A549 (cell line): ENCODE measurements around the gene ZSCAN16. TPM values are rescaled to one million over a fixed set of nuclear protein-coding genes. Genes with fewer than 3 reads are reported as not detected.

Experiments used
- ATAC-seq, 2 experiments: fragments of 200-7000 bp in 1 of 2; fragments of >200 bp in 1 of 2; cut with Nextera tagmentation in 1 of 2; cut with Tn5 transposase in 1 of 2; 3 replicates each; pipeline versions ENCODE4 v1.8.0 to v1.9.1; 2018 to 2020; ENCODE audit warnings: mild to moderate bottlenecking in 1 of 2, moderate library complexity in 1 of 2
- CTCF ChIA-PET: fragments of 300-600 bp; sonication (Branson Sonifier 250); formaldehyde crosslinking; extraction: SDS; loops from one replicate; lab custom pipeline; 2021; ENCODE audit warnings: antibody characterized with exemption, inconsistent platforms; lab: Yijun Ruan, JAX
- POLR2A ChIA-PET: fragments of 350-600 bp; formaldehyde crosslinking; extraction: SDS; loops from one replicate; lab custom pipeline; 2021; ENCODE audit warnings: antibody characterized with exemption, inconsistent platforms; lab: Yijun Ruan, JAX
- DNase-seq, 2 experiments: peaks; one replicate each; pipeline versions ENCODE4 v3.0.0 to v3.0.0-alpha.2; 2011 to 2016; ENCODE audit warnings: low read depth in 1 of 2, low spot score in 1 of 2
- FAIRE-seq: peaks from 2 replicates; lab custom pipeline; 2011; peaks lifted over from hg19 to GRCh38; lab: Jason Lieb, UNC
- H3K27ac ChIP-seq, 2 experiments: fragments of >200 bp; sonication (Bioruptor Twin); formaldehyde crosslinking; 3 replicates each; pipeline ENCODE4 v1.5.1; 2016 to 2017
- H3K4me1 ChIP-seq: fragments of >200 bp; sonication (Bioruptor Twin); formaldehyde crosslinking; 3 replicates; pipeline ENCODE4 v1.6.1; 2016
- H3K4me2 ChIP-seq: fragments of >200 bp; sonication (Bioruptor Twin); formaldehyde crosslinking; 3 replicates; pipeline ENCODE4 v1.6.1; 2016
- H3K4me3 ChIP-seq: fragments of >200 bp; sonication (Bioruptor Twin); formaldehyde crosslinking; 3 replicates; pipeline ENCODE4 v1.5.1; 2016
- H3K9me3 ChIP-seq: fragments of >200 bp; sonication (Bioruptor Twin); formaldehyde crosslinking; 3 replicates; pipeline ENCODE4 v1.6.1; 2016
- BHLHE40 ChIP-seq: IDR thresholded peaks from 2 replicates; pipeline ENCODE4 v1.6.1; 2012; ENCODE audit warnings: low read depth, low read length, inconsistent platforms
- CEBPB ChIP-seq, 2 experiments: fragments of >200 bp in 1 of 2; sonication (Bioruptor Twin) in 1 of 2; formaldehyde crosslinking in 1 of 2; IDR thresholded peaks; 2 replicates each; pipeline ENCODE4 v1.6.1; 2012 to 2016
- CHD2 ChIP-seq: fragments of 150-350 bp; IDR thresholded peaks from 2 replicates; pipeline ENCODE4 v1.6.1; 2014; ENCODE audit warnings: low read length; ENCODE audit not compliant: partially characterized antibody
- E2F6 ChIP-seq: IDR thresholded peaks from 2 replicates; pipeline ENCODE4 v1.6.1; 2012; ENCODE audit warnings: low read depth, borderline replicate concordance
- FOXS1 ChIP-seq: fragments of 250-450 bp; sonication (Bioruptor Pico); IDR thresholded peaks from 2 replicates; pipeline ENCODE4 v1.5.0; 2020; ENCODE audit warnings: mild to moderate bottlenecking, moderate library complexity
- HES2 ChIP-seq: fragments of >200 bp; sonication (Bioruptor Twin); formaldehyde crosslinking; IDR thresholded peaks from 2 replicates; pipeline ENCODE4 v1.6.1; 2016
- HOXB13 ChIP-seq: fragments of 250-450 bp; sonication (Bioruptor Pico); IDR thresholded peaks from 2 replicates; pipeline ENCODE4 v1.5.0; 2020; ENCODE audit warnings: low read depth, mild to moderate bottlenecking, moderate library complexity
- HOXB5 ChIP-seq: fragments of 250-450 bp; sonication (Bioruptor Pico); IDR thresholded peaks from 2 replicates; pipeline ENCODE4 v1.5.0; 2020; ENCODE audit warnings: mild to moderate bottlenecking, moderate library complexity
- MAFK ChIP-seq: fragments of 450-650 bp; IDR thresholded peaks from 2 replicates; pipeline ENCODE4 v1.6.1; 2014; ENCODE audit not compliant: partially characterized antibody
- NPAS2 ChIP-seq: fragments of 250-450 bp; sonication (Bioruptor Pico); IDR thresholded peaks from 2 replicates; pipeline ENCODE4 v1.8.0; 2022; ENCODE audit warnings: mild to moderate bottlenecking, moderate library complexity, borderline replicate concordance
- PBX3 ChIP-seq: IDR thresholded peaks from 2 replicates; pipeline ENCODE4 v1.6.1; 2012
- PHF8 ChIP-seq: fragments of 200-600 bp; sonication (generic); IDR thresholded peaks from 2 replicates; pipeline ENCODE4 v1.6.1; 2016; ENCODE audit warnings: low read depth, mild to moderate bottlenecking, antibody characterized with exemption, moderate library complexity, borderline replicate concordance
- POLR2A ChIP-seq: IDR thresholded peaks from 2 replicates; pipeline ENCODE4 v1.6.1; 2012; ENCODE audit warnings: mild to moderate bottlenecking, low read length
- POLR2AphosphoS2 ChIP-seq: conservative IDR thresholded peaks from 2 replicates; pipeline ENCODE4 v1.6.1; 2012; ENCODE audit warnings: low read length, improper control_type of control experiment, inconsistent platforms
- RAD21 ChIP-seq, 2 experiments: fragments of >200 bp in 1 of 2; sonication (Bioruptor Twin) in 1 of 2; formaldehyde crosslinking in 1 of 2; IDR thresholded peaks in 1 of 2; conservative IDR thresholded peaks in 1 of 2; 2 replicates in 1 of 2; 3 replicates in 1 of 2; pipeline ENCODE4 v1.6.1; 2012 to 2018; ENCODE audit warnings: inconsistent platforms in 1 of 2
- RCOR1 ChIP-seq: fragments of 150-350 bp; IDR thresholded peaks from 2 replicates; pipeline ENCODE4 v1.6.1; 2014; ENCODE audit warnings: antibody characterized with exemption, low read length, low read depth
- REST ChIP-seq: fragments of 200-600 bp; sonication (generic); IDR thresholded peaks from 2 replicates; pipeline ENCODE4 v1.6.1; 2016; ENCODE audit warnings: antibody characterized with exemption, mild to moderate bottlenecking, moderate library complexity
- RFX5 ChIP-seq: fragments of 450-650 bp; IDR thresholded peaks from 2 replicates; pipeline ENCODE4 v1.7.1; 2014; ENCODE audit warnings: antibody characterized with exemption, mild to moderate bottlenecking, moderate library complexity
- SMC3 ChIP-seq: fragments of >200 bp; sonication (Bioruptor Twin); formaldehyde crosslinking; IDR thresholded peaks from 3 replicates; pipeline ENCODE4 v1.6.1; 2018; ENCODE audit warnings: inconsistent platforms
- TFCP2L1 ChIP-seq: fragments of 250-450 bp; sonication (Bioruptor Pico); IDR thresholded peaks from 2 replicates; pipeline ENCODE4 v1.5.0; 2021; ENCODE audit warnings: mild to moderate bottlenecking
- TP53 ChIP-seq: fragments of 250-450 bp; sonication (Bioruptor Pico); IDR thresholded peaks from 2 replicates; pipeline ENCODE4 v1.5.0; 2021; ENCODE audit warnings: mild to moderate bottlenecking, moderate library complexity
- ZSCAN20 ChIP-seq: fragments of 250-450 bp; sonication (Bioruptor Pico); IDR thresholded peaks from 2 replicates; pipeline ENCODE4 v1.8.0; 2022; ENCODE audit warnings: mild to moderate bottlenecking, moderate library complexity
- WGBS: methylation state at CpG from one replicate; pipeline ENCODE4 v1.1.6; 2017; ENCODE audit errors: missing lambda C conversion rate; 5-methylcytosine and 5-hydroxymethylcytosine counted together
- polyA plus RNA-seq, 4 experiments: library from polyadenylated mRNA; depleted of rRNA in 3 of 4; stranded (reverse); fragments of >200 nt; fragmentation: RNase III in 1 of 4; extraction: RNeasy Plus Mini Kit Qiagen cat#74134 plus additional on column Dnase treatment in 1 of 4; gene quantifications; 2 replicates in 3 of 4; 3 replicates in 1 of 4; pipeline ENCODE4 v1.2.3, GENCODE V29; 2011 to 2017
- TF ChIP-seq, protein P1 (sequence below): fragments of 250-450 bp; sonication (Bioruptor Pico); IDR thresholded peaks from 2 replicates; pipeline ENCODE4 v1.5.0; 2020; ENCODE audit warnings: low read depth, mild to moderate bottlenecking, moderate library complexity
- TF ChIP-seq, protein P2 (sequence below): IDR thresholded peaks from 2 replicates; pipeline ENCODE4 v1.6.1; 2012
- TF ChIP-seq, protein P3 (sequence below): fragments of >200 bp; sonication (Bioruptor Twin); formaldehyde crosslinking; IDR thresholded peaks from 3 replicates; pipeline ENCODE4 v1.5.1; 2016

The ZSCAN16 gene
- polyA plus RNA-seq, 2 of the 4 experiments (the other 2 are of a cell fraction): 5.7 to 6.0 TPM

DNA sequence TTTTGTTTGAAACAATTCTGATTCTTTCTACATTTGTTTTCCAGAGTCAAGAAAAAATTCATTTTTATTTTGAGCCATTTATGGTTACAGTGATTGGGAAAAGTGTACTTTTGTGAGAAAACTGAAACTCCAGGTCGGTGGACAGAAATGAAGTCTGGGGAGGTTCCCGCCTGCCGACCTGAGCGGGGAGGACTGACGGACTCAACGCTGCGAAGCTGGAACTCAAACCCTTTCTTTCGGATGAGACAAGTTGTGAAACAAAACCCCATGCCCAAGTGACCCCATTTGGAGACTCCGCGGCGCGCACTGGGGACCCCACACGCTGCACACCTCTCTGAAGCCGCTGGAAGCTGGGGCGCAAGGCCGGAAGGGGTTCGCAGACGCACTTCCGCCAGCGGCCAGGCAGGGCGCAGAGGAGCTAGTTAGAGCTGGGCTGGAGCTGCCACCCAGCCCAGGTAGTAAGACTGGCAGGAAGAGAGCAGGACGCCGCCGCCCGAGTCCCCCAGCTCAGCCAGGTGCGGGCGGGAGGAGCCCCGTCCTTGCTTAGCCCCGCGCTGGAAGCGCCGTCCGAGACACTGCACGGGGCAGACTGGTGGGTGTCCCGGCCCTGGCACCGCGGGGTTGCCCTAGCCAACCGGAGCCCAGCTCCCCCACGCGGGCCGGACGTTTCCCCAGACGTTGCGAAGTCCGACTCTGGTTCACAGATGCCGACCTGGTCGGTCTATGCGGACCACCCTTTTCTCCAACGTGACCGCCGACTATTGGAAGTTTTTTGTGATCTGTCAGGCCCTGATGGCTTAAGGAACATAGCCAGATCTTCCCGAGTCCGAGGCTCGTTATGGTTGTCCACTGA is 19.8 kb upstream of the ZSCAN16 start (continued):
- TF ChIP-seq E2F6 (peak; percentile 69), PHF8 (peak; percentile 31; the same call in 1 of the 2 replicates), POLR2A (peak; percentile 81), HES2 (no peak), BHLHE40 (no peak), RFX5 (no peak), RAD21 (conservative IDR thresholded peaks at IDR 0.05 in 1 of 2, IDR thresholded peaks at IDR 0.05 in 1 of 2) (0 out of 5 replicates have a peak, but pooled peaks have one; percentile 10 to 18), POLR2AphosphoS2 (no peak), FOXS1 (CRISPR knock-in tag) (no peak), ZSCAN20 (no peak), HOXB13 (CRISPR knock-in tag) (no peak)
- TF ChIP-seq, protein P1, sequence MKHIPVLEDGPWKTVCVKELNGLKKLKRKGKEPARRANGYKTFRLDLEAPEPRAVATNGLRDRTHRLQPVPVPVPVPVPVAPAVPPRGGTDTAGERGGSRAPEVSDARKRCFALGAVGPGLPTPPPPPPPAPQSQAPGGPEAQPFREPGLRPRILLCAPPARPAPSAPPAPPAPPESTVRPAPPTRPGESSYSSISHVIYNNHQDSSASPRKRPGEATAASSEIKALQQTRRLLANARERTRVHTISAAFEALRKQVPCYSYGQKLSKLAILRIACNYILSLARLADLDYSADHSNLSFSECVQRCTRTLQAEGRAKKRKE (CRISPR knock-in tag): no peak

DNA sequence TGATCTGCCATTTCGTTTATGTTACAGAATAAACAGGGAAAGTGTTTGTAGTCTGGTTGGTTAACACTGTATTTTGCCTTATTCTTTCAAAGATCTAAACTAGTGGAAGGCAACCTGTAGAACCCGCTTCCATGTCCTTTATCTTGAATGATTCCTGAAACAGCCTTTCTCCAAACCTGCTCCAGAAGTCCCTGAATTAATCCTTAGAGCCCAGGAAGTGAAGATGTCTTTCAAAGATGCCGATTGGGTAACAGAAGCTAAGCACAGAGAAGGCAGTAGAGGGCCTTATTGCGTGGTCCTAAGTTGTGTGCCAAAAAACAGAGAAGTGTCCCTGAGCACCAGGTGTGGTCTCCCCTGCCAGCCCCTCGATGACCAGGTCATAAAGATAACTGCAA is 19.2 kb upstream of the ZSCAN16 start:
- no peak for FAIRE-seq

More for the DNA sequence above, 19.2 kb upstream of the ZSCAN16 start:
- peak in 1 of 2 experiments; percentile 10 for DNase-seq
- peak; percentile 46 to 62; a peak in 5 of 6 replicates for ATAC-seq
- Histone ChIP-seq H3K4me2 (peak overlapping the region; percentile 92), H3K4me3 (peak overlapping the region; percentile 64), H3K9me3 (no peaks in the 10 kb centered on the region), H3K27ac (peak overlapping the region; percentile 85 to 95), H3K4me1 (0 out of 3 replicates have a peak, but pooled peaks cover 3% of the 10 kb centered on the region)
- ChIA-PET POLR2A (interaction anchor here (0.6 to 2.0 kb wide), 10 partner anchors 19 to 484 kb away, joined by 3 to 12 read pairs (median 4); partner anchors contain the start of genes ZKSCAN8, ZSCAN16 and ZSCAN31), CTCF (interaction anchor here (0.6 to 1.4 kb wide), 5 partner anchors 8 to 43 kb away, joined by 3 to 5 read pairs (median 3); no protein-coding TSS in a partner anchor)
- TF ChIP-seq, protein P2, sequence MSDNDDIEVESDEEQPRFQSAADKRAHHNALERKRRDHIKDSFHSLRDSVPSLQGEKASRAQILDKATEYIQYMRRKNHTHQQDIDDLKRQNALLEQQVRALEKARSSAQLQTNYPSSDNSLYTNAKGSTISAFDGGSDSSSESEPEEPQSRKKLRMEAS: no peak
- no peak for TF ChIP-seq FOXS1 (CRISPR knock-in tag)
- no peak for TF ChIP-seq POLR2A
- no peak for TF ChIP-seq POLR2AphosphoS2
- TF ChIP-seq TFCP2L1 (CRISPR knock-in tag): no peak
- TF ChIP-seq HOXB5 (CRISPR knock-in tag): no peak
- TF ChIP-seq BHLHE40: no peak
- TF ChIP-seq HOXB13 (CRISPR knock-in tag): no peak
- no peak for TF ChIP-seq RFX5
- TF ChIP-seq NPAS2 (CRISPR knock-in tag): no peak
- TF ChIP-seq PBX3: no peak
- TF ChIP-seq CEBPB (IDR thresholded peaks at IDR 0.05): no peak
- TF ChIP-seq SMC3: no peak
- TF ChIP-seq, protein P3, sequence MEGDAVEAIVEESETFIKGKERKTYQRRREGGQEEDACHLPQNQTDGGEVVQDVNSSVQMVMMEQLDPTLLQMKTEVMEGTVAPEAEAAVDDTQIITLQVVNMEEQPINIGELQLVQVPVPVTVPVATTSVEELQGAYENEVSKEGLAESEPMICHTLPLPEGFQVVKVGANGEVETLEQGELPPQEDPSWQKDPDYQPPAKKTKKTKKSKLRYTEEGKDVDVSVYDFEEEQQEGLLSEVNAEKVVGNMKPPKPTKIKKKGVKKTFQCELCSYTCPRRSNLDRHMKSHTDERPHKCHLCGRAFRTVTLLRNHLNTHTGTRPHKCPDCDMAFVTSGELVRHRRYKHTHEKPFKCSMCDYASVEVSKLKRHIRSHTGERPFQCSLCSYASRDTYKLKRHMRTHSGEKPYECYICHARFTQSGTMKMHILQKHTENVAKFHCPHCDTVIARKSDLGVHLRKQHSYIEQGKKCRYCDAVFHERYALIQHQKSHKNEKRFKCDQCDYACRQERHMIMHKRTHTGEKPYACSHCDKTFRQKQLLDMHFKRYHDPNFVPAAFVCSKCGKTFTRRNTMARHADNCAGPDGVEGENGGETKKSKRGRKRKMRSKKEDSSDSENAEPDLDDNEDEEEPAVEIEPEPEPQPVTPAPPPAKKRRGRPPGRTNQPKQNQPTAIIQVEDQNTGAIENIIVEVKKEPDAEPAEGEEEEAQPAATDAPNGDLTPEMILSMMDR: no peak
- TF ChIP-seq MAFK: no peak
- TF ChIP-seq TP53 (CRISPR knock-in tag): no peak
- TF ChIP-seq CHD2: no peak
- no peak for TF ChIP-seq RCOR1
- no peak for TF ChIP-seq REST
- WGBS: 41% methylated on average over 5 of the region's 5 CpGs
